OCI-LY7 (cell line): ENCODE measurements around the gene PARVB.

ENCODE experiments used
- EZH2phosphoT487 ChIP-seq: fragments of 200-600 bp; sonication (generic); IDR thresholded peaks from 2 replicates; pipeline ENCODE4 v1.6.1; 2018; ENCODE audit warnings: low read depth, borderline replicate concordance, mild to moderate bottlenecking, mixed run types, antibody characterized with exemption, low read length, moderate library complexity, mixed read lengths
- TF ChIP-seq, protein P1 (sequence below): fragments of 200-600 bp; sonication (generic); conservative IDR thresholded peaks from 2 replicates; pipeline ENCODE4 v1.5.1; 2014; ENCODE audit warnings: mild to moderate bottlenecking, antibody characterized with exemption, low read length, moderate library complexity, mixed read lengths

- TF ChIP-seq, protein P1, sequence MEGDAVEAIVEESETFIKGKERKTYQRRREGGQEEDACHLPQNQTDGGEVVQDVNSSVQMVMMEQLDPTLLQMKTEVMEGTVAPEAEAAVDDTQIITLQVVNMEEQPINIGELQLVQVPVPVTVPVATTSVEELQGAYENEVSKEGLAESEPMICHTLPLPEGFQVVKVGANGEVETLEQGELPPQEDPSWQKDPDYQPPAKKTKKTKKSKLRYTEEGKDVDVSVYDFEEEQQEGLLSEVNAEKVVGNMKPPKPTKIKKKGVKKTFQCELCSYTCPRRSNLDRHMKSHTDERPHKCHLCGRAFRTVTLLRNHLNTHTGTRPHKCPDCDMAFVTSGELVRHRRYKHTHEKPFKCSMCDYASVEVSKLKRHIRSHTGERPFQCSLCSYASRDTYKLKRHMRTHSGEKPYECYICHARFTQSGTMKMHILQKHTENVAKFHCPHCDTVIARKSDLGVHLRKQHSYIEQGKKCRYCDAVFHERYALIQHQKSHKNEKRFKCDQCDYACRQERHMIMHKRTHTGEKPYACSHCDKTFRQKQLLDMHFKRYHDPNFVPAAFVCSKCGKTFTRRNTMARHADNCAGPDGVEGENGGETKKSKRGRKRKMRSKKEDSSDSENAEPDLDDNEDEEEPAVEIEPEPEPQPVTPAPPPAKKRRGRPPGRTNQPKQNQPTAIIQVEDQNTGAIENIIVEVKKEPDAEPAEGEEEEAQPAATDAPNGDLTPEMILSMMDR, result no peak
- no peak for TF ChIP-seq EZH2phosphoT487
Measured at GRCh38 chr22:44109416-44109815, 85.3 kb downstream of the PARVB start.
